ENCODE data around the gene MFN2.

DNA sequence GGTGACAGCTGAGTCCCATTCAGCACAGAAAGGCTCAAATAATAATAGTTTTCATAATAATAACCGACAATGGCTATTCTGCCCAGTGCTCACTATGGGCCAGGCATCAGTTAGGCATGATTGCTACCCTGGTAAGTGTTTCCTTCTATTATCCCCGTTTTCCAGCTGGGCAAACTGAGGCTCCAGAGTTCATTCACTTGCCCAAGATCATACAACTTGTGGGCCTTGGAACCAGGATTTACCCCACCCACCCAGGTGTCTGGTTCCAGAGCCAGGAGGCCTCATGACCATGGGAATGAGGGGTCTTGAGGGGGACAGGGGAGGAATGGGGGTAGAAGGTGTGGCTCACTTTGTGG is 45.2 kb upstream of the MFN2 start:
- TF ChIP-seq SMAD3 (CRISPR knock-in tag; IDR thresholded peaks at IDR 0.05; ENCODE audit: borderline replicate concordance) (no peak), ESRRA (CRISPR knock-in tag; IDR thresholded peaks at IDR 0.05; ENCODE audit: borderline replicate concordance) (no peak), CREM (CRISPR knock-in tag; IDR thresholded peaks at IDR 0.05) (no peak), NFYB (CRISPR knock-in tag; conservative IDR thresholded peaks at IDR 0.05; ENCODE audit: low read depth) (no peak), TEAD4 (CRISPR knock-in tag; IDR thresholded peaks at IDR 0.05) (no peak), IRF2 (CRISPR knock-in tag; IDR thresholded peaks at IDR 0.05; ENCODE audit: borderline replicate concordance, low read depth) (no peak), ZNF396 (CRISPR knock-in tag; IDR thresholded peaks at IDR 0.05; ENCODE audit: borderline replicate concordance) (no peak), ATF1 (CRISPR knock-in tag; IDR thresholded peaks at IDR 0.05) (no peak), HMGA2 (CRISPR knock-in tag; IDR thresholded peaks at IDR 0.05) (no peak), CBFB (CRISPR knock-in tag; IDR thresholded peaks at IDR 0.05; ENCODE audit: low read depth) (no peak)
- TF ChIP-seq, protein P1, sequence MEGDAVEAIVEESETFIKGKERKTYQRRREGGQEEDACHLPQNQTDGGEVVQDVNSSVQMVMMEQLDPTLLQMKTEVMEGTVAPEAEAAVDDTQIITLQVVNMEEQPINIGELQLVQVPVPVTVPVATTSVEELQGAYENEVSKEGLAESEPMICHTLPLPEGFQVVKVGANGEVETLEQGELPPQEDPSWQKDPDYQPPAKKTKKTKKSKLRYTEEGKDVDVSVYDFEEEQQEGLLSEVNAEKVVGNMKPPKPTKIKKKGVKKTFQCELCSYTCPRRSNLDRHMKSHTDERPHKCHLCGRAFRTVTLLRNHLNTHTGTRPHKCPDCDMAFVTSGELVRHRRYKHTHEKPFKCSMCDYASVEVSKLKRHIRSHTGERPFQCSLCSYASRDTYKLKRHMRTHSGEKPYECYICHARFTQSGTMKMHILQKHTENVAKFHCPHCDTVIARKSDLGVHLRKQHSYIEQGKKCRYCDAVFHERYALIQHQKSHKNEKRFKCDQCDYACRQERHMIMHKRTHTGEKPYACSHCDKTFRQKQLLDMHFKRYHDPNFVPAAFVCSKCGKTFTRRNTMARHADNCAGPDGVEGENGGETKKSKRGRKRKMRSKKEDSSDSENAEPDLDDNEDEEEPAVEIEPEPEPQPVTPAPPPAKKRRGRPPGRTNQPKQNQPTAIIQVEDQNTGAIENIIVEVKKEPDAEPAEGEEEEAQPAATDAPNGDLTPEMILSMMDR (IDR thresholded peaks at IDR 0.05) = no peak
- TF ChIP-seq, protein P2, sequence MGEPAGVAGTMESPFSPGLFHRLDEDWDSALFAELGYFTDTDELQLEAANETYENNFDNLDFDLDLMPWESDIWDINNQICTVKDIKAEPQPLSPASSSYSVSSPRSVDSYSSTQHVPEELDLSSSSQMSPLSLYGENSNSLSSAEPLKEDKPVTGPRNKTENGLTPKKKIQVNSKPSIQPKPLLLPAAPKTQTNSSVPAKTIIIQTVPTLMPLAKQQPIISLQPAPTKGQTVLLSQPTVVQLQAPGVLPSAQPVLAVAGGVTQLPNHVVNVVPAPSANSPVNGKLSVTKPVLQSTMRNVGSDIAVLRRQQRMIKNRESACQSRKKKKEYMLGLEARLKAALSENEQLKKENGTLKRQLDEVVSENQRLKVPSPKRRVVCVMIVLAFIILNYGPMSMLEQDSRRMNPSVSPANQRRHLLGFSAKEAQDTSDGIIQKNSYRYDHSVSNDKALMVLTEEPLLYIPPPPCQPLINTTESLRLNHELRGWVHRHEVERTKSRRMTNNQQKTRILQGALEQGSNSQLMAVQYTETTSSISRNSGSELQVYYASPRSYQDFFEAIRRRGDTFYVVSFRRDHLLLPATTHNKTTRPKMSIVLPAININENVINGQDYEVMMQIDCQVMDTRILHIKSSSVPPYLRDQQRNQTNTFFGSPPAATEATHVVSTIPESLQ (CRISPR knock-in tag; IDR thresholded peaks at IDR 0.05) = no peak
- TF ChIP-seq, protein P3, sequence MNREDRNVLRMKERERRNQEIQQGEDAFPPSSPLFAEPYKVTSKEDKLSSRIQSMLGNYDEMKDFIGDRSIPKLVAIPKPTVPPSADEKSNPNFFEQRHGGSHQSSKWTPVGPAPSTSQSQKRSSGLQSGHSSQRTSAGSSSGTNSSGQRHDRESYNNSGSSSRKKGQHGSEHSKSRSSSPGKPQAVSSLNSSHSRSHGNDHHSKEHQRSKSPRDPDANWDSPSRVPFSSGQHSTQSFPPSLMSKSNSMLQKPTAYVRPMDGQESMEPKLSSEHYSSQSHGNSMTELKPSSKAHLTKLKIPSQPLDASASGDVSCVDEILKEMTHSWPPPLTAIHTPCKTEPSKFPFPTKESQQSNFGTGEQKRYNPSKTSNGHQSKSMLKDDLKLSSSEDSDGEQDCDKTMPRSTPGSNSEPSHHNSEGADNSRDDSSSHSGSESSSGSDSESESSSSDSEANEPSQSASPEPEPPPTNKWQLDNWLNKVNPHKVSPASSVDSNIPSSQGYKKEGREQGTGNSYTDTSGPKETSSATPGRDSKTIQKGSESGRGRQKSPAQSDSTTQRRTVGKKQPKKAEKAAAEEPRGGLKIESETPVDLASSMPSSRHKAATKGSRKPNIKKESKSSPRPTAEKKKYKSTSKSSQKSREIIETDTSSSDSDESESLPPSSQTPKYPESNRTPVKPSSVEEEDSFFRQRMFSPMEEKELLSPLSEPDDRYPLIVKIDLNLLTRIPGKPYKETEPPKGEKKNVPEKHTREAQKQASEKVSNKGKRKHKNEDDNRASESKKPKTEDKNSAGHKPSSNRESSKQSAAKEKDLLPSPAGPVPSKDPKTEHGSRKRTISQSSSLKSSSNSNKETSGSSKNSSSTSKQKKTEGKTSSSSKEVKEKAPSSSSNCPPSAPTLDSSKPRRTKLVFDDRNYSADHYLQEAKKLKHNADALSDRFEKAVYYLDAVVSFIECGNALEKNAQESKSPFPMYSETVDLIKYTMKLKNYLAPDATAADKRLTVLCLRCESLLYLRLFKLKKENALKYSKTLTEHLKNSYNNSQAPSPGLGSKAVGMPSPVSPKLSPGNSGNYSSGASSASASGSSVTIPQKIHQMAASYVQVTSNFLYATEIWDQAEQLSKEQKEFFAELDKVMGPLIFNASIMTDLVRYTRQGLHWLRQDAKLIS (CRISPR knock-in tag; IDR thresholded peaks at IDR 0.05; ENCODE audit: borderline replicate concordance) = no peak
- TF ChIP-seq, protein P4, sequence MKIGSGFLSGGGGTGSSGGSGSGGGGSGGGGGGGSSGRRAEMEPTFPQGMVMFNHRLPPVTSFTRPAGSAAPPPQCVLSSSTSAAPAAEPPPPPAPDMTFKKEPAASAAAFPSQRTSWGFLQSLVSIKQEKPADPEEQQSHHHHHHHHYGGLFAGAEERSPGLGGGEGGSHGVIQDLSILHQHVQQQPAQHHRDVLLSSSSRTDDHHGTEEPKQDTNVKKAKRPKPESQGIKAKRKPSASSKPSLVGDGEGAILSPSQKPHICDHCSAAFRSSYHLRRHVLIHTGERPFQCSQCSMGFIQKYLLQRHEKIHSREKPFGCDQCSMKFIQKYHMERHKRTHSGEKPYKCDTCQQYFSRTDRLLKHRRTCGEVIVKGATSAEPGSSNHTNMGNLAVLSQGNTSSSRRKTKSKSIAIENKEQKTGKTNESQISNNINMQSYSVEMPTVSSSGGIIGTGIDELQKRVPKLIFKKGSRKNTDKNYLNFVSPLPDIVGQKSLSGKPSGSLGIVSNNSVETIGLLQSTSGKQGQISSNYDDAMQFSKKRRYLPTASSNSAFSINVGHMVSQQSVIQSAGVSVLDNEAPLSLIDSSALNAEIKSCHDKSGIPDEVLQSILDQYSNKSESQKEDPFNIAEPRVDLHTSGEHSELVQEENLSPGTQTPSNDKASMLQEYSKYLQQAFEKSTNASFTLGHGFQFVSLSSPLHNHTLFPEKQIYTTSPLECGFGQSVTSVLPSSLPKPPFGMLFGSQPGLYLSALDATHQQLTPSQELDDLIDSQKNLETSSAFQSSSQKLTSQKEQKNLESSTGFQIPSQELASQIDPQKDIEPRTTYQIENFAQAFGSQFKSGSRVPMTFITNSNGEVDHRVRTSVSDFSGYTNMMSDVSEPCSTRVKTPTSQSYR (CRISPR knock-in tag; IDR thresholded peaks at IDR 0.05) = no peak
